Osteocyte (in vitro differentiated cells): ENCODE results near the gene SLC23A2. TPM values are rescaled to one million over a fixed set of nuclear protein-coding genes. Genes with fewer than 3 reads are reported as not detected.
A peak's percentile ranks its signal among the peaks of the same experiment; 100 is the strongest.

Experiments used
- DNase-seq: peaks from one replicate; pipeline ENCODE4 v3.0.0; 2021; ENCODE audit warnings: mixed read lengths; ENCODE audit not compliant: unreplicated experiment; ENCODE audit errors: extremely low spot score
- H3K27ac Mint-ChIP-seq: one replicate; pipeline ENCODE4 v1.8.0; 2021; ENCODE audit warnings: mild to moderate bottlenecking, mixed read lengths; ENCODE audit not compliant: unreplicated experiment
- H3K27me3 Mint-ChIP-seq: one replicate; pipeline ENCODE4 v1.8.0; 2021; ENCODE audit warnings: mixed read lengths; ENCODE audit not compliant: unreplicated experiment
- H3K36me3 Mint-ChIP-seq: one replicate; pipeline ENCODE4 v1.8.0; 2021; ENCODE audit warnings: mixed read lengths; ENCODE audit not compliant: unreplicated experiment
- H3K4me1 Mint-ChIP-seq: one replicate; pipeline ENCODE4 v1.8.0; 2021; ENCODE audit warnings: mixed read lengths; ENCODE audit not compliant: unreplicated experiment
- H3K4me3 Mint-ChIP-seq: one replicate; pipeline ENCODE4 v1.8.0; 2021; ENCODE audit warnings: mild to moderate bottlenecking, moderate library complexity, mixed read lengths; ENCODE audit not compliant: unreplicated experiment
- H3K9me3 Mint-ChIP-seq: one replicate; pipeline ENCODE4 v1.8.0; 2021; ENCODE audit warnings: mixed read lengths; ENCODE audit not compliant: unreplicated experiment
- CTCF ChIP-seq: fragments of 200-600 bp; sonication (generic); IDR thresholded peaks from 2 replicates; pipeline ENCODE4 v1.5.0; 2021; ENCODE audit warnings: antibody characterized with exemption, mild to moderate bottlenecking, moderate library complexity
- total RNA-seq: library from RNA; stranded (reverse); gene quantifications from 2 replicates; pipeline ENCODE4 v1.2.1, GENCODE V29; 2021

SLC23A2 gene
- total RNA-seq, 1 donor from 2014 or later, result 23.1 TPM

GRCh38 chr20:4973330-4974097, 27.8 kb downstream of the SLC23A2 start:
- Mint-ChIP-seq H3K36me3 (peaks cover 12% of the 10 kb centered on the region), H3K4me1 (peaks cover 16% of the 10 kb centered on the region), H3K27me3 (no peaks in the 10 kb centered on the region), H3K4me3 (peak overlapping the region; percentile 8), H3K27ac (peak overlapping the region; percentile 31), H3K9me3 (no peaks in the 10 kb centered on the region)
- TF ChIP-seq CTCF, result no peak
- DNase-seq, result no peak

- no peak overlapping the region for H3K4me3 Mint-ChIP-seq
- no peak for DNase-seq
- peaks cover 13% of the 10 kb centered on the region for H3K4me1 Mint-ChIP-seq
- no peaks in the 10 kb centered on the region for H3K9me3 Mint-ChIP-seq
- peaks cover 20% of the 10 kb centered on the region for H3K36me3 Mint-ChIP-seq
- no peak for TF ChIP-seq CTCF
- H3K27me3 Mint-ChIP-seq, result no peaks in the 10 kb centered on the region
- H3K27ac Mint-ChIP-seq, result no peak overlapping the region
These were observed 28.6 kb downstream of the SLC23A2 start for GRCh38 chr20:4972506-4973251.

- Mint-ChIP-seq H3K36me3 (peaks cover 21% of the 10 kb centered on the region), H3K4me1 (peaks cover 13% of the 10 kb centered on the region), H3K27ac (no peak overlapping the region), H3K27me3 (no peaks in the 10 kb centered on the region), H3K4me3 (no peak overlapping the region), H3K9me3 (no peaks in the 10 kb centered on the region)
- no peak for TF ChIP-seq CTCF
- DNase-seq, result no peak
These were observed 30.2 kb downstream of the SLC23A2 start for GRCh38 chr20:4971064-4971463.

DNA sequence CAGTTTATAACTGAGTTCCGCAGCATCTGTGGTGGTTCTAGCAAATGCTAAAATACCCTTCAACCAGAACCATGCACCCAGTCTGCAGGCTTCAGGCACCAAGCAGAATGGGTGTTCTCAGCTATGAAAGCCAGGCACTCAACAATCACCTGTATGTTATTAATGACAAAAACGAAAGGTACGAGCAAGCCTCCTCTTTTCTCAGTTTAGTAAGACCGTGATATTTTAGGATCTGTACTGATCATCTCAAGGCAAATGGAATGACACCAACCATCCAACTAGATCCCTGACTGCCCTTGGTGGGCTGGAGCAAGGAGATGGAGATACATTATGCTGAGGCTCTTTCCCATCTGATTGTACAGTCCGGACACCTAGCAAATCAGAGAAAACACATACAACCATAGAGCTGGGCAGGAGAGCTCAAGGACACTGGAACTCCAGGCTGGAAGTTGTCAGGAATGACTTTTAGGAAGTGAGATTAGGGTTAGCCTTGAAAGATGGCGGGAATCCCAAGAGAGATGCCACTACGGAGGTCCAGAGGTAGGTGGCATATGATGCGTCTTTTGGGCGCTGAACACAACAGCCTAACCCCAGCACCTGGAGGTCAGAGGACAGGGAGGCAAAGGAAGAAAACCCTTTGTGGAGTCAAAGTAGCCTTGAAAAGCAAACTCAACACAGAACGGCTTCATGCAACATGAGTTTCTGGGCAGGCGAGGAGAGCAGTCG, 33.4 kb downstream of the SLC23A2 start:
- peaks cover 21% of the 10 kb centered on the region for H3K36me3 Mint-ChIP-seq
- no peaks in the 10 kb centered on the region for H3K9me3 Mint-ChIP-seq
- peaks cover 3% of the 10 kb centered on the region for H3K4me1 Mint-ChIP-seq
- TF ChIP-seq CTCF, result no peak
- H3K4me3 Mint-ChIP-seq, result no peak overlapping the region
- no peak for DNase-seq
- no peak overlapping the region for H3K27ac Mint-ChIP-seq
- H3K27me3 Mint-ChIP-seq, result no peaks in the 10 kb centered on the region
